ENCODE data around the gene TSHZ1. TPM values are rescaled to one million over a fixed set of nuclear protein-coding genes. Genes with fewer than 3 reads are reported as not detected.

TSHZ1 gene
- total RNA-seq, 4 donors from 2014 or later, result 5.4 to 20.2 (median 13.7) TPM

DNA sequence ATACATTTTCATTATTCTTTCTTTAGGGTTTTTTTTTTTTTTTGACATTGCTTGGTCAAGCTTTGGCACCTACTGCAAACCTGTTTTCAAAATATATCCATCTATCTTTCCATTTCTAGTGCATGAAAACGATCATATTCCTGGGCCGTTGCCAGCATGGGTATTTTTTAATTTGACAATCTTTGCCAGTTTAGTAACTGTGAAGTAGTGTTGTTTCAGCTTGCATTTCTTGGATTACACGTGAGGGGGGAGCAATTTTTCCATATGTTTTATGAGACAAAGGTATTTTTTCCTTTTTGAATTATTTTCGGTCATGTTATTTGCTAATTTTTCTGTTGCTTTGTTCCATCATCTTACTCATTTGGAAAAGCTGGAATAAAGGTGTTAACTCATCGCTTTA, 40.9 kb downstream of the TSHZ1 start:
- TF ChIP-seq POLR2A (IDR thresholded peaks at IDR 0.05) (no peak), CTCF (IDR thresholded peaks at IDR 0.05) (no peak)
- no peaks in the 10 kb centered on the region for H3K36me3 ChIP-seq
- H3K27me3 ChIP-seq, result no peaks in the 10 kb centered on the region
- H3K9me3 ChIP-seq, result no peaks in the 10 kb centered on the region
- intact Hi-C loops (cut with DNase I), result no loop called here
- H3K27ac ChIP-seq, result peak overlapping the region in 1 of 4 donors; percentile 27
- H3K4me3 ChIP-seq, result no peak overlapping the region
- WGBS, 2 donors, result 45 to 62% methylated on average over 5 of the region's 5 CpGs
- peaks cover 19 to 82% (median 47%) of the 10 kb centered on the region in 3 donors for H3K4me1 ChIP-seq
- DNase-seq, result no peak

- Histone ChIP-seq H3K4me1 (peaks cover 13 to 75% (median 40%) of the 10 kb centered on the region in 3 donors), H3K27me3 (no peaks in the 10 kb centered on the region), H3K27ac (peak overlapping the region in 2 of 4 donors; percentile 1 to 34), H3K36me3 (no peaks in the 10 kb centered on the region), H3K9me3 (no peaks in the 10 kb centered on the region), H3K4me3 (no peak overlapping the region)
- 67 to 73% methylated on average over 2 of the region's 2 CpGs for WGBS, 2 donors
- no peak for TF ChIP-seq CTCF (IDR thresholded peaks at IDR 0.05)
- TF ChIP-seq POLR2A (IDR thresholded peaks at IDR 0.05), result no peak
- intact Hi-C loops (cut with DNase I), result no loop called here
- no peak for DNase-seq
These were observed 41.5 kb downstream of the TSHZ1 start for GRCh38 chr18:75252136-75252535.

GRCh38 chr18:75253043-75253442, 42.4 kb downstream of the TSHZ1 start:
- Histone ChIP-seq H3K4me3 (no peak overlapping the region), H3K36me3 (no peaks in the 10 kb centered on the region), H3K27ac (peak overlapping the region in 3 of 4 donors; percentile 19 to 41 (median 39)), H3K4me1 (peaks cover 9 to 78% (median 40%) of the 10 kb centered on the region in 3 donors), H3K9me3 (no peaks in the 10 kb centered on the region), H3K27me3 (no peaks in the 10 kb centered on the region)
- TF ChIP-seq CTCF (IDR thresholded peaks at IDR 0.05) (no peak), POLR2A (IDR thresholded peaks at IDR 0.05) (no peak)
- DNase-seq, result no peak
- intact Hi-C loops (cut with DNase I), result no loop called here
- WGBS, 2 donors, result 83 to 87% methylated on average over 1 of the region's 1 CpG

DNA sequence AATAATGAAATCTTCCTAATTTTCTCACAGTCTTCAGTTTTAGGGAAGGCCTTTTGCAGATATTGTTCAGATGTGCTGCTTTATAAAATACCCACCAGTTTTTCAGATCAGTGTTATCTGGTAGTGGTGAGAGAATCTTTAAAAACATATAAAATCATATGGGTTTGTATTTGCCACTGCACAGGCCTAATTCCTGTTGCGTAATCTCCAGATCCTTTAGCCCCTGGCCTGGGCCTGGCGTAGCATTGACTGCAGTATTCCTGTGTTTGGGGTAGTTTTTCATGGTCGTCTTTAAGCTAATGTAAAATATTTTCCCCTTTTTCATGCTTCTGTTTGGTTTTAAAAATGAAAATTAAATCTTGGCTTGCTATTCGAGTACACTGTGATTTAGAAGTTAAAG, 43.2 kb downstream of the TSHZ1 start:
- WGBS, 2 donors, result 61 to 69% methylated on average over 4 of the region's 4 CpGs
- H3K27ac ChIP-seq, result peak overlapping the region in 3 of 4 donors; percentile 19 to 41 (median 39)
- H3K9me3 ChIP-seq, result no peaks in the 10 kb centered on the region
- no peak for DNase-seq
- intact Hi-C loops (cut with DNase I), result no loop called here
- H3K27me3 ChIP-seq, result no peaks in the 10 kb centered on the region
- H3K4me3 ChIP-seq, result no peak overlapping the region
- no peaks in the 10 kb centered on the region for H3K36me3 ChIP-seq
- TF ChIP-seq POLR2A (IDR thresholded peaks at IDR 0.05), result no peak
- no peak for TF ChIP-seq CTCF (IDR thresholded peaks at IDR 0.05)
- peaks cover 3 to 72% (median 33%) of the 10 kb centered on the region in 3 donors for H3K4me1 ChIP-seq

GRCh38 chr18:75255094-75255493, 44.5 kb downstream of the TSHZ1 start:
- 91 to 92% methylated on average over 3 of the region's 3 CpGs for WGBS, 2 donors
- intact Hi-C loops (cut with DNase I), result no loop called here
- Histone ChIP-seq H3K36me3 (no peaks in the 10 kb centered on the region), H3K27me3 (no peaks in the 10 kb centered on the region), H3K27ac (no peak overlapping the region), H3K4me3 (no peak overlapping the region), H3K9me3 (no peaks in the 10 kb centered on the region), H3K4me1 (peaks cover 0 to 59% (median 32%) of the 10 kb centered on the region in 3 donors)
- DNase-seq, result no peak
- TF ChIP-seq CTCF (IDR thresholded peaks at IDR 0.05) (no peak), POLR2A (IDR thresholded peaks at IDR 0.05) (no peak)

Measured in esophagus squamous epithelium (tissue), 5 donors.